T-cell (primary cell): ENCODE data around the gene CBX1. TPM values are rescaled to one million over a fixed set of nuclear protein-coding genes. Genes with fewer than 3 reads are reported as not detected.

Experiments
- ATAC-seq, 4 experiments: fragments of 200-7000 bp in 3 of 4; fragments of 150-1000 bp in 1 of 4; cut with Tn5 transposase; replicated peaks in 1 of 4; 1 replicate in 3 of 4; 2 replicates in 1 of 4; pipeline ENCODE4 v1.10.0; 2021; ENCODE audit warnings: moderate library complexity in 3 of 4, mild to moderate bottlenecking in 2 of 4, moderate number of reproducible peaks in 1 of 4
- CTCF ChIA-PET, 2 donors: fragments of 300-600 bp; sonication (Branson Sonifier 250); formaldehyde crosslinking; loops; one replicate each; lab custom pipeline; 2022; ENCODE audit warnings: antibody characterized with exemption in 2 of 2; lab: Charles Lee
- POLR2A ChIA-PET, 2 donors: fragments of 300-600 bp; sonication (Branson Sonifier 250); formaldehyde crosslinking; loops; one replicate each; lab custom pipeline; 2022; ENCODE audit warnings: antibody characterized with exemption in 2 of 2; lab: Charles Lee
- DNase-seq, 35 experiments: peaks; one replicate each; pipeline versions ENCODE4 v3.0.0 to v3.0.0-alpha.2; 2013 to 2023
- H3K27ac ChIP-seq: one replicate; pipeline ENCODE4 v1.5.1; 2013; ENCODE audit warnings: low read length
- H3K27me3 ChIP-seq, 2 experiments: replicated peaks in 1 of 2; 1 replicate in 1 of 2; 2 replicates in 1 of 2; pipeline versions ENCODE4 v1.6.1 to v1.7.0; 2013; ENCODE audit warnings: low read length in 1 of 2, mixed read lengths in 1 of 2; ENCODE audit not compliant: control insufficient read depth in 2 of 2, insufficient read depth in 2 of 2; ENCODE audit errors: extremely low read depth in 1 of 2
- H3K36me3 ChIP-seq, 2 donors: 1 replicate in 1 of 2; 2 replicates in 1 of 2; pipeline versions ENCODE4 v1.6.1 to v1.7.0; 2013; ENCODE audit warnings: low read length in 1 of 2; ENCODE audit not compliant: control insufficient read depth in 2 of 2, insufficient read depth in 1 of 2; ENCODE audit errors: extremely low read depth in 1 of 2
- H3K4me1 ChIP-seq, 2 experiments: 1 replicate in 1 of 2; 2 replicates in 1 of 2; pipeline versions ENCODE4 v1.6.1 to v1.7.0; 2013; ENCODE audit warnings: low read length in 2 of 2, mixed read lengths in 1 of 2; ENCODE audit not compliant: insufficient read depth in 2 of 2, control insufficient read depth in 1 of 2; ENCODE audit errors: extremely low read depth in 1 of 2
- H3K4me3 ChIP-seq, 2 donors: 1 replicate in 1 of 2; 2 replicates in 1 of 2; pipeline versions ENCODE4 v1.5.1 to v1.7.0; 2013; ENCODE audit warnings: mild to moderate bottlenecking in 2 of 2, low read length in 1 of 2, moderate library complexity in 1 of 2; ENCODE audit not compliant: control insufficient read depth in 1 of 2; ENCODE audit errors: extremely low read depth in 1 of 2
- H3K9me3 ChIP-seq: 2 replicates; pipeline ENCODE4 v1.7.0; 2013
- H3K27ac Mint-ChIP-seq, 2 donors: one replicate each; pipeline ENCODE4 v1.8.0; 2020 to 2021; ENCODE audit warnings: mild to moderate bottlenecking in 2 of 2, mixed read lengths in 2 of 2
- H3K27me3 Mint-ChIP-seq, 2 donors: one replicate each; pipeline ENCODE4 v1.8.0; 2021 to 2022; ENCODE audit warnings: mixed read lengths in 2 of 2
- H3K36me3 Mint-ChIP-seq: one replicate; pipeline ENCODE4 v1.8.0; 2021; ENCODE audit warnings: mixed read lengths
- H3K4me1 Mint-ChIP-seq, 3 donors: one replicate each; pipeline ENCODE4 v1.8.0; 2020 to 2022; ENCODE audit warnings: mixed read lengths in 3 of 3, mild to moderate bottlenecking in 1 of 3
- H3K4me3 Mint-ChIP-seq, 3 donors: one replicate each; pipeline ENCODE4 v1.8.0; 2020 to 2022; ENCODE audit warnings: mild to moderate bottlenecking in 3 of 3, mixed read lengths in 3 of 3, moderate library complexity in 3 of 3
- H3K9me3 Mint-ChIP-seq, 3 donors: one replicate each; pipeline ENCODE4 v1.8.0; 2020 to 2022; ENCODE audit warnings: mixed read lengths in 3 of 3
- WGBS: methylation state at CpG from one replicate; pipeline ENCODE4 v1.1.5; 2013; ENCODE audit warnings: missing lambda C conversion rate; ENCODE audit not compliant: insufficient coverage; 5-methylcytosine and 5-hydroxymethylcytosine counted together
- total RNA-seq, 35 experiments: library from RNA in 6 of 35; stranded (reverse) in 6 of 35; fragments of 120-200 nt in 1 of 35; gene quantifications; one replicate each; pipeline versions ENCODE4 v1.2.1 to v1.2.4 and lab custom pipeline; 2013 to 2026

Gene CBX1
- 10 to 100 TPM; 19.6 to 32.4 (median 30.7) TPM for total RNA-seq
- total RNA-seq (2013): 26.6 TPM
- total RNA-seq (lab: John Stamatoyannopoulos, UW): 18.7 to 119 (median 36.2) reads per million in 29 experiments

DNA sequence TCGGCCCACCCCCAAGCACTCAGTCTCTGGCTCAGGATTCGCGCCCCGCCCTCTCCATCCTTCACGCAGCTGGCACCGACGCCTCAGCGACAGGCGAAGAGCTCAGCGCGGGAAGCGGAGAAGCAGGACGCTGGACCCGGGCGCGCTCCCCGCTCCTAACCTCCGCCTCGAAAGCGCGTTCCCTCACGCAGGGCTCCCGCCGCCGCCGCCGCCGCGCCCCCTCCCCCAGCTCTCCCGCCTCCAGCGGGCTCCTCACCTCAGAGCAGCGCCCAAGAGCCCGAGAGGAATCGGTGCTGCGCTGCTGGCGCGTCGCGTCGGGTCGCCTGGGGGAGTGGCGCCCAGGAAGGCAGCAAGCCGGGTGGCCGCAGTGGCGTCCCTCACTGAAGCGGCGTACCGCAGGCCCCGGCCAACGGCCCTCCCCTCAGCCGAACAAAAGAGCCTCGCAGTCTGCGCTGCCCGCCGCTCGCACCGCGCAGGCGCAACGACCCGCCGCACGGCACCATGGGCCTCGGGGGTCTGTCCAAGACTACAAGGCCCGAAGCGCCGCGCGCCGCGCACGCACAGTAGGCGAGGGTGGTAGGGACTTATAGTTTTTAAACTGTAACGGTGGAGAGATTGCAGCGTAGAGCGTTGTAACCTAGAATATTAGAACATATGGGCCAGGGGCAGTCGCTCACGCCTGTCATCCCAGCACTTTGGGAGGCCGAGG lies at the start of gene CBX1:
TSS of gene CBX1 (minus strand) at position 467 of the 709 bp plus-strand sequence. CDS start 24,474 bp downstream, outside the sequence.
- WGBS: under 1% methylated on average over 78 of the region's 79 CpGs
- H3K4me1 ChIP-seq: peaks cover 5 to 38% of the 10 kb centered on the region in 2 experiments
- Mint-ChIP-seq H3K27ac (peak within 1 kb of the TSS; percentile 82 to 89), H3K36me3 (no peaks in the 10 kb centered on the region), H3K4me3 (peak within 1 kb of the TSS; percentile 89 to 94 (median 91)), H3K4me1 (peaks cover 42 to 58% (median 46%) of the 10 kb centered on the region in 3 donors), H3K27me3 (no peaks in the 10 kb centered on the region), H3K9me3 (no peaks in the 10 kb centered on the region)
- POLR2A ChIA-PET: no interaction called here
- peak within 1 kb of the TSS; percentile 67 to 82 for H3K4me3 ChIP-seq
- no peaks in the 10 kb centered on the region for H3K9me3 ChIP-seq
- H3K36me3 ChIP-seq: no peaks in the 10 kb centered on the region
- H3K27me3 ChIP-seq: peaks cover 0 to 2% of the 10 kb centered on the region in 2 experiments
- CTCF ChIA-PET: interaction anchor here in 1 of 2 donors (0.6 to 1.6 kb wide), 2 partner anchors 7 to 65 kb away, joined by 3 to 6 read pairs; no protein-coding TSS in a partner anchor
- peak; percentile 95 to 98 (median 98) for ATAC-seq
- peak; percentile 87 to 97 (median 93) for DNase-seq
- peak within 1 kb of the TSS; percentile 52 for H3K27ac ChIP-seq

GRCh38 chr17:48150597-48151001 lies 49.3 kb upstream of the CBX1 start:
- no peaks in the 10 kb centered on the region for H3K4me1 ChIP-seq
- ChIA-PET POLR2A (no interaction called here), CTCF (no interaction called here)
- H3K27me3 ChIP-seq: no peaks in the 10 kb centered on the region
- Mint-ChIP-seq H3K9me3 (no peaks in the 10 kb centered on the region), H3K36me3 (peaks cover 41% of the 10 kb centered on the region), H3K4me3 (no peak overlapping the region), H3K27ac (no peak overlapping the region), H3K4me1 (peaks cover 0 to 3% (median 0%) of the 10 kb centered on the region in 3 donors), H3K27me3 (no peaks in the 10 kb centered on the region)
- no peak overlapping the region for H3K4me3 ChIP-seq
- no peaks in the 10 kb centered on the region for H3K9me3 ChIP-seq
- WGBS: 100% methylated on average over 2 of the region's 11 CpGs
- no peak for ATAC-seq
- no peak for DNase-seq
- H3K27ac ChIP-seq: no peak overlapping the region
- H3K36me3 ChIP-seq: peaks cover 9 to 75% of the 10 kb centered on the region in 2 donors

GRCh38 chr17:48149787-48150463 lies 48.6 kb upstream of the CBX1 start:
- ATAC-seq (no peak), DNase-seq (no peak)
- H3K9me3 Mint-ChIP-seq: no peaks in the 10 kb centered on the region
- H3K4me1 Mint-ChIP-seq: peaks cover 0 to 4% (median 0%) of the 10 kb centered on the region in 3 donors
- H3K4me3 Mint-ChIP-seq: no peak overlapping the region
- Histone ChIP-seq H3K4me3 (no peak overlapping the region), H3K27ac (no peak overlapping the region), H3K27me3 (no peaks in the 10 kb centered on the region), H3K4me1 (no peaks in the 10 kb centered on the region), H3K36me3 (peaks cover 12 to 79% of the 10 kb centered on the region in 2 donors), H3K9me3 (no peaks in the 10 kb centered on the region)
- H3K27ac Mint-ChIP-seq: no peak overlapping the region
- ChIA-PET POLR2A (no interaction called here), CTCF (interaction anchor here in 1 of 2 donors (0.6 kb wide), 1 partner anchor 114 kb away, joined by 6 read pairs; no protein-coding TSS in a partner anchor)
- no peaks in the 10 kb centered on the region for H3K27me3 Mint-ChIP-seq
- no CpG with 5 or more reads among the region's 4 CpGs for WGBS
- peaks cover 44% of the 10 kb centered on the region for H3K36me3 Mint-ChIP-seq

GRCh38 chr17:48148854-48149786 lies 47.8 kb upstream of the CBX1 start:
- Histone ChIP-seq H3K27ac (no peak overlapping the region), H3K36me3 (peaks cover 13 to 82% of the 10 kb centered on the region in 2 donors), H3K4me3 (no peak overlapping the region), H3K4me1 (no peaks in the 10 kb centered on the region), H3K9me3 (no peaks in the 10 kb centered on the region), H3K27me3 (no peaks in the 10 kb centered on the region)
- ChIA-PET POLR2A (no interaction called here), CTCF (no interaction called here)
- peak in 2 of 35 experiments; percentile 2 to 8 for DNase-seq
- WGBS: 98% methylated on average over 6 of the region's 16 CpGs
- Mint-ChIP-seq H3K27me3 (no peaks in the 10 kb centered on the region), H3K27ac (no peak overlapping the region), H3K9me3 (no peaks in the 10 kb centered on the region), H3K4me3 (no peak overlapping the region), H3K36me3 (peaks cover 40% of the 10 kb centered on the region), H3K4me1 (peaks cover 0 to 4% (median 0%) of the 10 kb centered on the region in 3 donors)
- peak in 1 of 4 experiments; percentile 35 for ATAC-seq

DNA sequence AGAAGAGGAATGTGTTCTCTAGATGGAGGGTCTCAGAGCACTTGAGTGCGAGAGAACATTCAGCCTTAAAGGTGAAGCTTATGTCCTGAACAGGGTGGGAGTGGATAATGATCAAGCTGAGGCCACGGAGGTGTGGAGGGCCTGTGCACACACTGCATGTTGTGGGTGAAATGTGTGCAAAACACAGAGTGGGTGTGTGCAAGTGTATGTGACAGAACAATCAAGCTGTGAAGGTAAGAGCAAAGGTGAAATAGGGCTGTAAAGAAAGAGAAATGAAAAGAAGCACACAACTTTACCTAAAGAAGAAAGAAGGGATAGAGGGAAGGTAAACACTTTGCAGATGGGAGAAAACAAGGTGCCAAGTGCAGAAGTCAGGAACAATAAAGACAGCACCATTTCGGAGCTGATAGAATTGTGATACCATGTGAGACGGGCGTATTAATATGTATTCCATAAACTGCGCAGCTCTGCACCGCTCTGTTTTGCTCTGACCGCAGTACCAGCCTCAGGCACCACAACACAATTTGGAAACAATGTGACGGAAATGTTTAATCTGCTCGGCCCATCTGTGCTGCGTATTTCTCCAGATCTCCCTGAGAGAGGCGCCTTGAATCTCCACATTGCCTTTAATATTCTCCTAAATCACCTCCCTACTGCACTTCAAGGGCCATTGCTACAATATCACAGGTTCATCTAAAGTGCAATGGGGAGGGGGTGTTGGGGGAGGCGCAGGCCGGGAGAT lies 46.9 kb upstream of the CBX1 start:
- ATAC-seq: peak in 1 of 4 experiments; percentile 39
- no peak overlapping the region for H3K4me3 ChIP-seq
- H3K27me3 ChIP-seq: no peaks in the 10 kb centered on the region
- DNase-seq: no peak
- H3K27ac Mint-ChIP-seq: no peak overlapping the region
- H3K4me1 ChIP-seq: no peaks in the 10 kb centered on the region
- no peak overlapping the region for H3K4me3 Mint-ChIP-seq
- peaks cover 18 to 82% of the 10 kb centered on the region in 2 donors for H3K36me3 ChIP-seq
- no peaks in the 10 kb centered on the region for H3K27me3 Mint-ChIP-seq
- ChIA-PET POLR2A (interaction anchor here in 1 of 2 donors (0.6 kb wide), 1 partner anchor 16 kb away, joined by 5 read pairs; no protein-coding TSS in a partner anchor), CTCF (interaction anchor here in 1 of 2 donors (0.6 kb wide), 1 partner anchor 285 kb away, joined by 4 read pairs; no protein-coding TSS in a partner anchor)
- H3K9me3 ChIP-seq: no peaks in the 10 kb centered on the region
- WGBS: 90% methylated on average over 10 of the region's 14 CpGs
- peaks cover 0 to 4% (median 0%) of the 10 kb centered on the region in 3 donors for H3K4me1 Mint-ChIP-seq
- no peak overlapping the region for H3K27ac ChIP-seq
- H3K9me3 Mint-ChIP-seq: no peaks in the 10 kb centered on the region
- H3K36me3 Mint-ChIP-seq: peaks cover 38% of the 10 kb centered on the region
